PC-3 (cell line): ENCODE results near the gene DLG2.

Experiments used
- EZH2 ChIP-seq: fragments of 300-600 bp; sonication (generic); IDR thresholded peaks from one replicate; pipeline ENCODE4 v1.6.1; 2017; ENCODE audit warnings: antibody characterized with exemption, mild to moderate bottlenecking, low read length; ENCODE audit not compliant: unreplicated experiment
- EZH2phosphoT487 ChIP-seq: fragments of 300-600 bp; sonication (generic); IDR thresholded peaks from 2 replicates; pipeline ENCODE4 v1.6.1; 2018; ENCODE audit warnings: mild to moderate bottlenecking, antibody characterized with exemption, low read length, borderline replicate concordance
- TF ChIP-seq, protein P1 (sequence below): fragments of 300-600 bp; sonication (generic); conservative IDR thresholded peaks from 2 replicates; pipeline ENCODE4 v1.5.1; 2017; ENCODE audit warnings: antibody characterized with exemption, low read depth, mild to moderate bottlenecking, low read length

DNA sequence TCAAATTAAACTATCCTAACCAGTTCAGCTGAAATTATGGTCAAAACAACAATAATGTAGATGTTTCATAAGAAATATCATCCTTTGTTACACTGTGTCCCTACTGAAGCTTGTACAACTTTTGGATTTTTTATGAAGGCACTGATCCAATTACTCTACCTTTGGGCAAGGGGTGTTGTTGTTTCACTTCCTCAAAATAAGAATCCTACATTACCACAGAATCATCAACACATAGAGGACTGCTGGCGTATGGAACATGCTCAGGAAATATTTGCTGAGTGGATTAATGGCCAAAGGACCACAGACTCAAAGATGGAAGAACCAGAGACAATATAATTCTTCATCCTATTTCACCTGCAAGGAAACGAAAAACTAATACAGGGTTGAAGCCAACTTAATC is 1433.4 kb downstream of the DLG2 start:
- TF ChIP-seq, protein P1, sequence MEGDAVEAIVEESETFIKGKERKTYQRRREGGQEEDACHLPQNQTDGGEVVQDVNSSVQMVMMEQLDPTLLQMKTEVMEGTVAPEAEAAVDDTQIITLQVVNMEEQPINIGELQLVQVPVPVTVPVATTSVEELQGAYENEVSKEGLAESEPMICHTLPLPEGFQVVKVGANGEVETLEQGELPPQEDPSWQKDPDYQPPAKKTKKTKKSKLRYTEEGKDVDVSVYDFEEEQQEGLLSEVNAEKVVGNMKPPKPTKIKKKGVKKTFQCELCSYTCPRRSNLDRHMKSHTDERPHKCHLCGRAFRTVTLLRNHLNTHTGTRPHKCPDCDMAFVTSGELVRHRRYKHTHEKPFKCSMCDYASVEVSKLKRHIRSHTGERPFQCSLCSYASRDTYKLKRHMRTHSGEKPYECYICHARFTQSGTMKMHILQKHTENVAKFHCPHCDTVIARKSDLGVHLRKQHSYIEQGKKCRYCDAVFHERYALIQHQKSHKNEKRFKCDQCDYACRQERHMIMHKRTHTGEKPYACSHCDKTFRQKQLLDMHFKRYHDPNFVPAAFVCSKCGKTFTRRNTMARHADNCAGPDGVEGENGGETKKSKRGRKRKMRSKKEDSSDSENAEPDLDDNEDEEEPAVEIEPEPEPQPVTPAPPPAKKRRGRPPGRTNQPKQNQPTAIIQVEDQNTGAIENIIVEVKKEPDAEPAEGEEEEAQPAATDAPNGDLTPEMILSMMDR, result no peak
- TF ChIP-seq EZH2 (no peak), EZH2phosphoT487 (no peak)
